NCI-H510A treated with DMSO at 0.1 percent for 48 hours (cell line): ENCODE results near the gene TBCA.
A peak's percentile ranks its signal among the peaks of the same experiment; 100 is the strongest.
"Not testable (repeated sequence)": the region's sequence is repeated elsewhere in the genome, so short reads cannot be mapped to it uniquely, and the experiment has no call there.

Source experiments
- DNase-seq: peaks from one replicate; lab custom pipeline; 2025; lab: John Stamatoyannopoulos, UW

Gene TBCA

DNA sequence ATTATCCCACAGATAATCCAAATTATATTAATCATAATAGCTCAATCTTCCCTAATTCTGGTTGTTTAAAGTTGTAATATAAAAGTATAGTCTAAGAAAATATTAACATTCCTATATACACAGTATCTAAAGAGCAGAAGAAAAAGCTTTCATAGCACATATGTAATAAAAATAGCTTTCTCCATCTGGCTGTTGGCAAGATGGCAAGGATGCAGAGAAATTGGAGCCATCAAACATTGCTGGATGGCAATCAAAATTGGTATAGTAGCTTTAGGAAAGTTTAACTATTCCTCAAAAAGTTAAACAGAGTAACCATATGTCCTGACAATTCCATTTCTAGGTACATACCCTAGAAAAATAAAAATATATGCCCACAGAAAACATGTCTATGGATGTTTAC is 66.8 kb downstream of the TBCA start:
- DNase-seq = no peak

DNA sequence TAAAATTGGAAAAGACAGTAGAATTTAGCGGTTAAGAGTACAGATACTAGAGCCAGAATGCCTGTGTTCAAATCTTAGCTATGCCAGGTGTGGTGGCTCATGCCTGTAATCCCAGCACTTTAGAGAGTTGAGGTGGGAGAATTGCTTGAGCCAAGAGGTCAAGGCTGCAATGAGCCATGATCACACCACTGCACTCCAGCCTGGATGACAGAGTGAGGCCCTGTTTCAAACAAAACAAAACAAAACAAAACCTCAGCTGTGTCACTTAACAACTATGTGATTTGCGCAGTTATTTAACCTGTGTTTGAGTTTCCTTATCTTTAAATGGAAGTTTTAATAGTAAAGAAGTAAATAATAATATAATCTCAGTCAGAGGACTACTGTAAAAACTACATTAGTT is 68.3 kb downstream of the TBCA start:
- DNase-seq = no peak

DNA sequence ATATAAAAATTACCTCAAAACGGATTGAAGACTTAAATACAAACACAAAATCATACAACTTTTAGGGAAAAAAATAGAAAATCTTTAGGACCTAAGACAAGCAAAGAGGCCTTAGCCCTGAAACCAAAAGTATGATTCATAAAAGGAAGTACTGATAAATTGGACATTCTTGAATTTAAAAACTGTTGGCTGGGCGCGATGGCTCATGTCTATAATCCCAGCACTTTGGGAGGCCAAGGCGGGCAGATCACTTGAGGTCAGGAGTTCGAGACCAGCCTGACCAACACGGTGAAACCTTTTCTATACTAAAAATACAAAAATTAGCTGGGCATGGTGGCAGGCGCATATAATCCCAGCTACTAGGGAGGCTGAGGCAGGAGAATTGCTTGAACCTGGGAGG is 76.6 kb downstream of the TBCA start:
- not testable (repeated sequence) for DNase-seq

DNA sequence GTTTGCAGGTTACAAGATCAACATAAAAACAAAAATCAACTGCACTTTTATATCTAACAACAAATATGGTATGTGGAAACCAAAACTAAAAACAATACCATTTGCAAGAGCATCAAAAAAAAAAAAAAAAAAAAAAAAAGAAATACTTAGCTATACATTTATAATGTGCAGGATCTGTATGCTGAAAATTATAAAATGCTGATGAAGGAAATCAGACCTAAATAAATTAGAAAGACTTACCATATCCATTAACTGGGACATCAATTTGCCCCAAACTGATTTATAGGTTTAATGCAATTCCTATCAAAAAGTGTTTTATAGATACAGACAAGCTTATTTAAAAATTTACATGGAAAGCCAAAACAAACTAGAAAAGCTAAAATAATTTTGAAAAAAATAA is 77.2 kb downstream of the TBCA start:
- DNase-seq = no peak

DNA sequence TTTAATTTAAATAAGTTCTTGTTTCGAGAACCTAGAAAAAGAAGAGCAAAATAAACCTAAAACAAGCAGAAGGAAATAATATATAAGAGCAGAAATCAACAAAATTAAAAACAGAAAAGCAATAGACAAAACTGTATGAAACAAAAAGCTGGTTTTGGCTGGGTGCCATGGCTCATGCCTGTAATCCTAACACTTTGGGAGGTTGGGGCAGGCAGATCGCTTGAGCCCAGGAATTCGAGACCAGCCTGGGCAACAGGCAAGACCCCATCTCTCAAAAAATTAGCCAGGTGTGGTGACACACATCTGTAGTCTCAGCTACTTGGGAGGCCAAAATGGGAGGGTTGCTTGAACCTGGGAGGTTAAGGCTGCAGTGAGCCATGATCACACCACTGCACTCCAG is 78.4 kb downstream of the TBCA start:
- no peak for DNase-seq

DNA sequence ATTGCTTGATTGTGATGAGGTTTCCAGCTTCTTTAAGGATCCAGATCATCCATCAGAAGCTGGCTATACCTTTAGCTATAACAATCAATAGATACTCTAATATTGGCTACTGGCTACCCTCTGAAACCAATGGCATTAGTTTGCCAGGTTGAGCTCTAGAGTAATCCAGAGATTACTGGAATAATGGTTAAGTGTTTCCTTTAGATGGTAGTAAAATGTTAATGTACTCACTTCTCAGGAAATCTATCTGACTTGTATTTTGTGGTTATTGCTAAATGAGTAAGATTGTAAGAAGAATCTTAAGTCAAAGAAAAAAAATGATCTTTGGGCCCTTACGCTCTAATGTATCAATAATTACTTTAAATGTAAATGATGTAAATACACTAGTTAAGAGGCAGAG is 80.0 kb downstream of the TBCA start:
- DNase-seq = no peak

DNA sequence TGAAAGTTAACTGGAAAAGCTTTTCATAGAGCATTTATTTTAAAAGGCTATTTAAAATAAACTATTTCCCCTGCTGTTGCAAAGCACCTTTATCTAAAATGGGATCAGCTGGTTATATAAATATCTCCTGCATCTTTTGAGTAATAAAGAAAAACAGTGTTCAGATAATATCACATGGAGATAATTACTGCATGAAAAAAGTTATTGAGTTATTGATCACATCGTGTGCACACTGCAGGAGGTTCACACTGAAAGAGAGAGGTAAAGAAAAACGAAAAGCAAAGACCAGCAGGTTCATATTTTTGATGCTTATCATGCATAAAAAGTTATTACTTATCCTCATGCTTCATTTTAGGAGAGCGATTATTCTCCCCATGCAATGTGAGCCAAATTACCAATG is 82.2 kb downstream of the TBCA start:
- DNase-seq = no peak

DNA sequence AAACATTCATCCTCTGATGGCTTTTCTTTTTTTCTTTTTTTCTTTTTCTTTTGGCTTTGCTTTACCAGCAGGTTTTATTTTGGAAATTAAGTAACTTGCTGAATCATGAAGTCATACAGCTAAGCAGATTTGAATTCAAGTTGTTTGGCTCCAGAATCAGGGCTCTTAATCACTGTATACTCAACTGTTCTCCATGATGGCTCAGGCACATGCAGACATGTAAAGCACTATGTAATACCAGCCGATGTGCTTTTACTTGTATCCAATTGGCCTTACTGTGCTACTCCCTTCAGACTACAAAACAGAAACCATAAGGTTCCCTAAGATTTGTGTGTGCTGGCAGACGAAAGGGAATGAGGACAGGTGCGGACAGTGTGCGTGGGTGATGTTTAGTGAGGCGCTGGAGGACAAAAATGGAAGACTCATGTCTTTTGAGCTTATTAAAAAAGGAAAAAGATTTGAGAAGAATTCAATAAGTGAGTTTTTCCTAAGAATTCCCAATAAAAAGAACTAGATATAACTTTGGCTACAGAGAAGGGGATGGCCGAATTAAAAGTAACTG is 92.9 kb downstream of the TBCA start:
- DNase-seq = no peak

DNA sequence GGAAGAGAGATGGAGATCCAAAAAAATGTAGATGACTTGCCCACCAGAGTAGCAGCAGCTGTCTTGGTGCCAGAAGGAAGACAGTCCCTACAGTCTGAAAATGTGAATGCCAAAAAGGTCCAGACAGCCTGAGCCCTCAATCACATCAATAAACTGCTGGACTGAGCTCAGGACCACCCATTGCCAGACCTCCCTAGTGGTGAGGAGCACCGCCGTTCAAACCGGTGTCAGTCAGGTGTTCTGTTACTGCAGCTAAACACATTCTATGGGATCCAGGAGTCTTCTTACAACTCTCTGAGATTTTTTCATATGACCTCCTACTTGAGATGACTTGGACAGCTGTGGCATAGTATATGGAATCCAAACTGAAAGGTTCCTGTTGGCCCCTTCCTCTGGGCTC is 105.6 kb downstream of the TBCA start:
- DNase-seq = no peak

DNA sequence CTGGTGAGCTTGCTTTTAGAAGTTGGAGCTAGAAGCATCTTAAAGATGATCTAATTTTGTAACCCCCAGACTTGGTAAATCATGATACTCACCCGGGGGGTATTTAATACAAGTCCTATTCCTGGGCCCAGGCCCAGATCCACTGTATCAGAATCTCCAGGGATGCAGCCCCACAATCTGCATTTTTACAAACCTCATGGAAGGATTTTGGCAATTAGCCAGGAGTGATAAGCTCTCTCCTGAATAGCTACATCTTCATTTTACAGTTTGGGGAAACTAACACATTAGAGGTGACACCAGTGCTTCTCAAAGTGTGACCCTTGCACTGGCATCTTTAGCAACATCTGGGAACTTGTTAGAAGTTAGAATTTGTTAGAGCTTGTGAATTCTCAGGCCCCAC is 106.5 kb downstream of the TBCA start:
- DNase-seq = no peak

DNA sequence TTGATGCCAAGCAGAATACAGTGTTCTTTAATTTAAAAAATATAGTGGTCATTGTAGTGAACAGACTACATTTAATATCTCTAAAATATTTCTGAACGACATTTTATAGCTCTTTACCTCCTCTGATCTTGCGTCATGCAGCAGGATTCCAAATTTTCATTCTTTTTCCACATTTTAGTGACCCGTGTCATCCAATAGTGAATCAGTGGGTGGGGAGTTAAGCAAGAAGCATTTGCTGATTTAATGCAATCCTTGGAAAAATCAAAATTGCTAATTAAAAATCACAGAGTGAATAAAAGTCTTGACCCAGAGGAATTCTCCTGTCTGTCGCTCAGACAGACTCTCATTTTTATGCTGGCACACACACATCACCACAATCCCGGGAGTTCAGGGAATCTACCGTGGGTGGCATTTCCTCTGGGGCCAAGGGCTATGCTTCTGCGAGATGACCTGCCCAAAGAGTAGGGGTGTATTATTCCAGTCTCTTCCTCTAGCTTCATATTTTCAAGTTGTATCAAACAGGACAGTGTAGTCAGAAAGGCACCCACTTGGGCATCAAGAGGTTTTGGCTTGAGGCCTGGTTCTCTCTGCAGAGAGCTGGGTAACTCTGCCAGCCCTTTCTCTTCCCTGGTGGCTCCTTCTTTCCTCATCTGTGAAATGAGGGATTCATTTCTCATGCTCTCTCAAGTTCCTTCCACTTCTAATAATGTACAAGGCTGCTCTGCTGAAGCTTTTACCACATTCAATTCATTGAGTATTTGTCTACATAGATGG is 112.9 kb downstream of the TBCA start:
- no peak for DNase-seq

DNA sequence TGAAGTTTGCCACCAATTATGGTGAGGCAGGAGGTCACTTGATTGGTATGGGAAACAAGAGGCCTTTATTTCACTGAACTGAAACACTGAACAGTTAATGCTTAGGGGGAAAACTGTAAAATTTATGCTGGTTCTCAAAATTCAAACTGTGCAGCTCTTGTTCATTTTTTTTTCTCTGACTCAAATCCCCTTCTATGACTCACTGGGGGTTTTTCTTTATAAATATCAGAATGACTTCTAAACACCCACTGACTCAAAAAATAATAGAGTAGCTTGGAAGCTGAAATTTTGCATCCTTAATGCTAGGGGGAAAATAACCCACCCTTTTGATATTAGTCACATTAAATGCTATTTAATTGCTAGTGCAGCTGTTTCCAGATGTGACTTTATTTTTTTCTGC is 113.5 kb downstream of the TBCA start:
- no peak for DNase-seq

DNA sequence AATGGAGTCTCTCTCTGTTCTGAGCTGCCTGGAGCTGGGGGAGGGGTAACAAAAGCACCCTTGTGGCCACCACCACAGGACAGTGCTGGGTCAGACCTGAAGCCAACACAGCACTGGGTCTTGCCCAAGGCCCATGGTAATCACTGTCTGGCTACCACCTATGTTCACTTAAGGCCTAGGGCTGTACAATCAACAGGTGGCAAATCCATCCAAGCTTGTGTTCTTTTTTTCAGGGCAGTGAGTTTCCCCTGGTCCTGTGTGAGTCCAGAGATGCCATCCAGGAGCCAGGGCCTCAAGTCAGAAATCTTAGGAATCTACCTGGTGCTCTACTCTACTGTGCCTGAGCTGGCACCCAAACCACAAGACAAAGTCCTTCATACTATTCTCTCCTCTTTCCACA is 117.5 kb downstream of the TBCA start:
- no peak for DNase-seq

DNA sequence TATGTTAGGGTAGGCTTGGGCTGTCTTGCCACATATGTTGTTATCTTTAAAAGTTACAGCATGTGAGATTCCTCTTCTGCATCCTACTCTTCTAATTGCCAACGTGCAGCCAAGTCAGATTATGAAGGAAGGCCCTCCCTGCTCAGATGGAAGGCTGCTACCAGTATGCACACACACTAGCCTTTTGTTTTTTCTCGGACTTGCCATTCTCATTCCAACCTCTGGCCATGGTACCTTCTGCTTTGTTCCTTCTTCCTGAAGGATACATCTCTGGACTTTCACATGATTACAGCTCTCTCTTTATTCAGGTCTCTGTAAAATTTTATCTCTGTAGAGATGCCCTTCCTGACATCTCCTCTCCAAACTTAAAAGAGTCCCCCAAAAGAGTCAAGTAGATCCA is 124.8 kb downstream of the TBCA start:
- DNase-seq = no peak

DNA sequence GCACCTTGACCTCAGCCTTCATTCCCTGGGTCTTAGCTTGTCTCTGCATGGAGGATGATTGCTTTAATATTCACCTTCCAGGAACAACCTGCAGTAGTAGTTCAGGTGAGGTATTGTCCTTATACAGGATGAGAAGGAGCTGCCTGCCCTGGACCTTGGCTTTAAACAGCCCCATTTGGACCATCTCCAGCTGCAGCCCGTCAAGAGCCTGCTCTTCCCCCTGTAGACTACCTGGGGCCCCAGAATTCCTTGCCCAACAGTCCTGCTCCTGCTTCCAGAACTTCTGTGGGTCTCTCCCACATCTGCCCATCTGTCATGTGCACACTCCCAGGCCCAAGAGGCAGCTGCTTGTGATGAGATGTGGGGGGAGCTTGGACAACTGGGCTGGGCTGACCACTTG is 125.5 kb downstream of the TBCA start:
- DNase-seq = no peak

DNA sequence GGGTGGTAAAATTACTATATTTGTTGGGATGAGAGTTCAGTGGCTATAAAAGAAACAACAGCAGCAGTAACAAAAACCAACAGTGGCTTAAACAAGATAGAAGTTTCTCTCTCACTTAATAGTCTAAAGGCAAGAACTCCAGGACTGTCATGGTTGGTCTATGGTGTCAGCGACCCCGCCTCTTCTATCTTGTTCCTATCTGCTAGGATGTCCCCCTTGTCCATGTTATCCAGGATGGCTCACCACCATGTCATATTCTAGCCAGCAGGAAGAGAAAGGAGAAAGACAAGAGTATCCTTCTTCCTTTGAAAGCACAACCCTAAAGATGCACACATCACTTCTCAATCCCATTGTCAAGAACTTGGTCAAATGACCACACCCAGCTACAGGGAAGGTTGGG is 126.4 kb downstream of the TBCA start:
- DNase-seq = no peak

DNA sequence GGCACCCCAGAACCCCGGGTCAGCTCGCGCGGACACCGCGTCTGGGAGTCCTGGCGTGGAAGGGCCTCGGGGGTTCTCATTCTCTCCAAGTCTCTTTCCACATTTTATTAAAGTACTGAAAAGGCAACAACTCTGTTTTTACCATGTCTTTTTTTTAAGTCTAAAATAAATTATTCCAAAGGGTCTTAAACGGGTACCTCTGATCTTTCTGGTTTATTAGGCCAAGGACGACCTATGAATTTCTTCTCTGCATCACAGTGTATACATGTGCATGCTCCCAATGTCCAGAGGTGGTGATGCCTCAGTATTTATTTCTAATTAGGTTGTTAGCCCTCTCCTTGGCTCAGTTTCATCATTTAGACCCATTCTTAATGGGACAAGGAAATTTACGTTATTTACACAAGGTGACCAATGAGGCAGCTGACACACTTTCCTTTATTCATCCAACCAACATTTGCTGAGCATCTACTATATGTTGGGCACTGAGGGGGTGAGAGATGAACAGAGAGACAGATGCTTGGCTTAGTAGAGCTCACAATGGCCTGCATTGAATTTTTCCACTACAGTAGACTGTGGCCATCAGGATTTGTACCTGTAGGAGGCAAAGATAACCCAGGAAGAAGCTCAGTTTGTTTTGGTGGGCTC is 130.0 kb downstream of the TBCA start:
- DNase-seq = no peak

DNA sequence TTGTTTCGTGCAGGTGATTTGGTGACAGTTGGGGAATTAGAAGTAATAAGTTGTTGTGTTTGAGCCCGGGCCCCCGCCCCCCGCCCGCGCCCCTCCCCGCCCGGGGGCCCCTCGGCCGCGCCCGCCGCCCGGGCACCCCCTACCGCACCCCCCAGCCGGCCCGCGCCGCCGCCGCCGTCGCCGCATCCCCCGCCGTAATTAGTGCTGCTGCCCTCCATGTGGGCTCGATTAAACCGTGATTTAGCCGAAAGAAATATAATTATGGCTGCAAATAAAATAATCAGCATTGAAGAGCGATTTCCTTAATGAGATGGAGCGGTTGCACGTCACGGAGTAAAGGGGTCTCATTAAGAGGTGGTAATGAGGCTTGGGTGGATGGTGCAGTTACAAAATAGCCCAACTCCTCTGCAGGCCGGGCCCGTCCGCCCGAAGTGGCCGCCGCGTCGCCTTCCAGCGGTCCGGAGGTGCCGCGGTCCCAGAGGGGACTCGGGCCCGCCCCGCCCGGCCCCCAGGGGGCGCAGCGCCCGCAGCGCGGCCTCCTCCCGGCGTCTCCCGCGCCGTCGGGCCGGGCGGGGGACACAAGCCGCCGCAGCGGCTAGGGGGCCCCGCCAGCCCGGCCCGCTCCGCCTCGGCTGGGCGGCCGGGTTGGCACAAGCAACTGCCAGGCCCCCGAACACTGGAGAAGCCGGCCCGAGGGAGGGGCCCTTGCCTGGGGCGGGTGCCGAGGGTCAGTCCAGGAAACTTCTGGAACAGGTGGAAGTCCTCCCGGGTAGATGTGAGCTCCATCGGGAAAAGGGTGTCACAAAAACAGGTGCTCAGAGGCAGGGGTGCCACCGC is 130.8 kb downstream of the TBCA start:
- peak; percentile 4 for DNase-seq

DNA sequence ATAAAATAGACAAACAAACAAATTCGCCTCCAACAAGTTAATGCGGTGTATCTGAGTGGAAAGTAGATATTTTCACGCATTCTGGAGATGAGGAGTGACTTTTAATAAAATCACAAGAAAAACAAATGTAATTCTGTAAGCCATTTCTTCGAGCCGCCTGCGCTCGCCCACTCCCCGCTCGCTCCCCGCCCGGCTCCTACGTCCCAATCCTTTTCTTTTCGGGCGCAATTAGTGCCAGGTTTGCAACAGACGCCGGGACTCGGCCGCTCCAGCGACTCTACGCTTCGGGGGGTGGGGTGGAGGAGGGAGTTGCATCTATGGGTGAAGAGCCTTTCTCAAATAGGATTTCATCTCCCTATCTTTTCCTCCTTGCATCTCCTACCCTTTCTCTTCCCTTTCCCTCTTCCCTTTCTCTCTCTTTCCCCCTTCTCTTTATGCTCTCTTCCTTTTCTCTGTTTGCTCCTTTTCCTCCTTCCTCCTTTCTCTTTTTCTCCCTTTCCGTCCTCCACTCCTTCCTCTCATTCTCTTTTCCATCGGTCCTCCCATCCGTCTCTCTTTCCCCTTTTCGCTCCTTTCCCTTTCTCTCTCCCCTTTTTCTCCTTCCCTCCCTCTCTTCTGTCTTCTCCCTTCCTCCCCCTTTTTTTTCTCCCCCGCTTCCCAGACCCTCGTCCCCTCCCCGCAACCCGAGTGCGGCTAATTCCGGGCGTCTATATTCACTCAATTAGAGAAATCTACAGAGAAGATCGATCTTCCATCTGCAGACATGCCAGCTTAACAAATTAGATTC is 131.6 kb downstream of the TBCA start:
- DNase-seq = peak; percentile 10

DNA sequence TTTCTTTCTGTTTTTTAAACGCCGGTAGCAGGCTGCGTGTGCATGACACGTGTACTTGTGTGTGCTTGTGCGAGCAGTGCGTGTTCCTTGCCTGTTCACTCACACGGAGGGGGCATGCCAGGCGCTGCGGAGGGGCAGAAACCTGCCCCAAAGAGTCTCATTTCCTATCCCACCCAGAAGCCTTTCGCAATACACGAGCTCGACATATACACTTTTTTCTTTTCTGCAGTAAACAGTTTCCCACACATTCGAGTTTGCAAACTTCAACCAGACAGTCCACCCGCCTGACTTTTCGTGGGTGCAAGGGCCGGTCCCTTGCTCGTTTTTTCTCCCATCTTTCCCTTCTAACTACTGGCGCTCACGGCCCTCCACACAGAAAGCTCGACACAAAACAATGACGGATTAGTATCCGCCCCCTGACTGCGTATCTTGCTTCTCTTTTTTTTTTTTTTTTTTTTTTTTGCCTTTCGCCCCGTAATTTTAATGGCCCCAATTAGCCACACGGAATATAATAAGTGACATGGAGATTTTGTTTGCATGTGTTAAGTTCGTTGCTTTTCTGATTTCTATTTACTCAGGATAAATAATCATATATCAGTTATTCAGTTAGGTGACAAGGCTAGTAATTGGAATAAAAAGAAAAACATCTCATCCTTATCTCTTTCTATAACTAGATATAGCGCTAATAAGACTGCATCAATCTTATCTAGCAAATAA is 132.3 kb downstream of the TBCA start:
- no peak for DNase-seq
